SU-DHL-6 (cell line): ENCODE data around the gene CPLX4.

Experiments
- EZH2phosphoT487 ChIP-seq: fragments of 200-600 bp; sonication (generic), shearing (Covaris generic); conservative IDR thresholded peaks from 2 replicates; pipeline ENCODE4 v1.6.1; 2018; ENCODE audit warnings: mild to moderate bottlenecking, antibody characterized with exemption, low read length, moderate library complexity, mixed read lengths
- TF ChIP-seq, protein P1 (sequence below): fragments of 200-600 bp; sonication (generic); IDR thresholded peaks from one replicate; pipeline ENCODE4 v1.5.1; 2017; ENCODE audit warnings: antibody characterized with exemption, mild to moderate bottlenecking, low read length, moderate library complexity; ENCODE audit not compliant: insufficient read depth, poor library complexity, severe bottlenecking

- TF ChIP-seq, protein P1, sequence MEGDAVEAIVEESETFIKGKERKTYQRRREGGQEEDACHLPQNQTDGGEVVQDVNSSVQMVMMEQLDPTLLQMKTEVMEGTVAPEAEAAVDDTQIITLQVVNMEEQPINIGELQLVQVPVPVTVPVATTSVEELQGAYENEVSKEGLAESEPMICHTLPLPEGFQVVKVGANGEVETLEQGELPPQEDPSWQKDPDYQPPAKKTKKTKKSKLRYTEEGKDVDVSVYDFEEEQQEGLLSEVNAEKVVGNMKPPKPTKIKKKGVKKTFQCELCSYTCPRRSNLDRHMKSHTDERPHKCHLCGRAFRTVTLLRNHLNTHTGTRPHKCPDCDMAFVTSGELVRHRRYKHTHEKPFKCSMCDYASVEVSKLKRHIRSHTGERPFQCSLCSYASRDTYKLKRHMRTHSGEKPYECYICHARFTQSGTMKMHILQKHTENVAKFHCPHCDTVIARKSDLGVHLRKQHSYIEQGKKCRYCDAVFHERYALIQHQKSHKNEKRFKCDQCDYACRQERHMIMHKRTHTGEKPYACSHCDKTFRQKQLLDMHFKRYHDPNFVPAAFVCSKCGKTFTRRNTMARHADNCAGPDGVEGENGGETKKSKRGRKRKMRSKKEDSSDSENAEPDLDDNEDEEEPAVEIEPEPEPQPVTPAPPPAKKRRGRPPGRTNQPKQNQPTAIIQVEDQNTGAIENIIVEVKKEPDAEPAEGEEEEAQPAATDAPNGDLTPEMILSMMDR: no peak
- TF ChIP-seq EZH2phosphoT487: no peak
Observed at GRCh38 chr18:59273759-59274532, 44.5 kb downstream of the CPLX4 start.
